ENCODE measurements around the gene FTL. TPM values are rescaled to one million over a fixed set of nuclear protein-coding genes. Genes with fewer than 3 reads are reported as not detected.

Gene FTL
- total and polyA plus RNA-seq, 8 donors = 1,119 to 9,329 (median 1,357) TPM

GRCh38 chr19:48945817-48946216 is 19.3 kb upstream of the FTL start:
- H3K4me1 ChIP-seq = no peaks in the 10 kb centered on the region
- intact Hi-C loops (cut with DNase I) = no loop called here
- peaks cover 0 to 16% of the 10 kb centered on the region in 2 donors for H3K9me3 ChIP-seq
- no peak overlapping the region for H3K27ac ChIP-seq
- ATAC-seq (no peak), DNase-seq (no peak)
- peaks cover 0 to 1% of the 10 kb centered on the region in 2 donors for H3K36me3 ChIP-seq
- TF ChIP-seq CTCF (IDR thresholded peaks at IDR 0.05) = no peak
- H3K27me3 ChIP-seq = no peaks in the 10 kb centered on the region
- H3K4me3 ChIP-seq = no peak overlapping the region

- intact Hi-C loops (cut with DNase I) = no loop called here
- H3K27me3 ChIP-seq = no peaks in the 10 kb centered on the region
- peaks cover 0 to 11% of the 10 kb centered on the region in 2 donors for H3K9me3 ChIP-seq
- no peaks in the 10 kb centered on the region for H3K4me1 ChIP-seq
- TF ChIP-seq CTCF (IDR thresholded peaks at IDR 0.05) = no peak
- H3K36me3 ChIP-seq = no peaks in the 10 kb centered on the region
- DNase-seq (no peak), ATAC-seq (no peak)
- H3K4me3 ChIP-seq = no peak overlapping the region
- no peak overlapping the region for H3K27ac ChIP-seq
Observed at GRCh38 chr19:48946463-48947257, 18.4 kb upstream of the FTL start.

GRCh38 chr19:48947258-48947542 is 17.9 kb upstream of the FTL start:
- H3K4me3 ChIP-seq = no peak overlapping the region
- DNase-seq = no peak
- peaks cover 0 to 11% of the 10 kb centered on the region in 2 donors for H3K9me3 ChIP-seq
- intact Hi-C loops (cut with DNase I) = no loop called here
- TF ChIP-seq CTCF (IDR thresholded peaks at IDR 0.05) = no peak
- H3K27me3 ChIP-seq = no peaks in the 10 kb centered on the region
- no peaks in the 10 kb centered on the region for H3K4me1 ChIP-seq
- no peak overlapping the region for H3K27ac ChIP-seq
- no peaks in the 10 kb centered on the region for H3K36me3 ChIP-seq
- ATAC-seq = no peak

- no peak for TF ChIP-seq CTCF (IDR thresholded peaks at IDR 0.05)
- no peaks in the 10 kb centered on the region for H3K36me3 ChIP-seq
- H3K4me1 ChIP-seq = peaks cover 0 to 2% of the 10 kb centered on the region in 2 donors
- DNase-seq (no peak), ATAC-seq (no peak)
- no peaks in the 10 kb centered on the region for H3K27me3 ChIP-seq
- no peak overlapping the region for H3K4me3 ChIP-seq
- H3K27ac ChIP-seq = no peak overlapping the region
- intact Hi-C loops (cut with DNase I) = no loop called here
- peaks cover 0 to 11% of the 10 kb centered on the region in 2 donors for H3K9me3 ChIP-seq
Observed at GRCh38 chr19:48950159-48950558, 14.9 kb upstream of the FTL start.

GRCh38 chr19:48950830-48951519 is 14.1 kb upstream of the FTL start:
- no peak for TF ChIP-seq CTCF (IDR thresholded peaks at IDR 0.05)
- DNase-seq = no peak
- H3K9me3 ChIP-seq = peaks cover 0 to 11% of the 10 kb centered on the region in 2 donors
- H3K27me3 ChIP-seq = no peaks in the 10 kb centered on the region
- H3K4me3 ChIP-seq = no peak overlapping the region
- H3K27ac ChIP-seq = no peak overlapping the region
- no peak for ATAC-seq
- peaks cover 6 to 10% of the 10 kb centered on the region in 2 donors for H3K4me1 ChIP-seq
- intact Hi-C loops (cut with DNase I) = no loop called here
- peaks cover 0 to 1% of the 10 kb centered on the region in 2 donors for H3K36me3 ChIP-seq
